HG03432 (cell line): ENCODE results near the gene VWA5A.
"Not testable (repeated sequence)": the region's sequence is repeated elsewhere in the genome, so short reads cannot be mapped to it uniquely, and the experiment has no call there.

Experiments
- ATAC-seq: cut with Tn5 transposase; IDR thresholded peaks from one replicate; pipeline ENCODE4 v1.9.1; 2021; ENCODE audit warnings: mild to moderate bottlenecking, moderate library complexity; ENCODE audit not compliant: unreplicated experiment

The VWA5A gene

DNA sequence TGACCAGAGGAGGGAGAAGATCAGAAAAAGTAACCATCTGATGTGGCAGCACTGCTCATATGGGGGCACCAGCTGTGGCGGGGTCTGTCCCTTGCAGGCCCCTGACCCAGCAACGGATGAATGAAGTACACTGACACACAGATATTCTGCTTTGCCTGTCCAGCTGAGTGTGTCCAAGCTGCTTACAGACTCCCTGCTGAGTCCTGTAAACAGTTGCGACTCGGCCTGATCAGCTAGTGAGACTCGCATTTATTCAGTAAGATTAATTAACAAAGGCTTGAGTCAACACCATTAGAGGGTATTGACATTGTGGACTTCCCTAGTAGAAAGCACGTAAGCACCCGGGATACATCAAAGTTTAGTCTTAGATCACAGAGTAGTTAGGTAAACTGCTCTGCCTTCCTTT is 52.6 kb downstream of the VWA5A start:
- no peak for ATAC-seq

DNA sequence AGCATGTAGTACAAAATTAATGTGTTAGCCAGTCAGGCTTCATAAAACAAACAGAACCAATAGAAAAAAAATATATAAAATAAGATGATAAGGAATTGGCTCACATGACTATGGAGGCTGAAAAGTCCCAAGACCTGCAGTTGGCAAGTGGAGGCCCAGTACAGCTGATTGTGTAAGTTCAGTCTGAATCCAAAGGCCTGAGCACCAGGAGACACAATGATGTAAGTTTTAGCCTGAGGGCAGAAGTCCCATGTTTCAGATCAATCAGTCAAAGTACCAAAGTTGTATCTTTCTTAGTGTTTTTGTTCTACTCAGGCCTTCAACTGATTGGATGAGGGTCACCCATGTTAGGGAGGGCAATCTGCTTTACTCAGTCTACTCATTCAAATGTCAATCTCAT is 53.5 kb downstream of the VWA5A start:
- no peak for ATAC-seq

DNA sequence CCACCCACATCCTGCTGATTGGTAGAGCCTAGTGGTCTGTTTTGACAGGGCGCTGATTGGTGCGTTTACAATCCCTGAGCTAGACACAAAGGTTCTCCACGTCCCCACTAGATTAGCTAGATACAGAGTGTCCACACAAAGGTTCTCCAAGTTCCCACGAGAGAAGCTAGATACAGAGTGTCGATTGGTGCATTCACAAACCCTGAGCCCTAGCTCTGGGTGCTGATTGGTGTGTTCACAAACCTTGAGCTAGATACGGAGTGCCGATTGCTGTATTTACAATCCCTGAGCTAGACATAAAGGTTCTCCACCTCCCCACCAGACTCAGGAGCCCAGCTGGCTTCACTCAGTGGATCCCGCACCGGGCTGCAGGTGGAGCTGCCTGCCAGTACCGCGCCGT is 55.1 kb downstream of the VWA5A start:
- not testable (repeated sequence) for ATAC-seq

DNA sequence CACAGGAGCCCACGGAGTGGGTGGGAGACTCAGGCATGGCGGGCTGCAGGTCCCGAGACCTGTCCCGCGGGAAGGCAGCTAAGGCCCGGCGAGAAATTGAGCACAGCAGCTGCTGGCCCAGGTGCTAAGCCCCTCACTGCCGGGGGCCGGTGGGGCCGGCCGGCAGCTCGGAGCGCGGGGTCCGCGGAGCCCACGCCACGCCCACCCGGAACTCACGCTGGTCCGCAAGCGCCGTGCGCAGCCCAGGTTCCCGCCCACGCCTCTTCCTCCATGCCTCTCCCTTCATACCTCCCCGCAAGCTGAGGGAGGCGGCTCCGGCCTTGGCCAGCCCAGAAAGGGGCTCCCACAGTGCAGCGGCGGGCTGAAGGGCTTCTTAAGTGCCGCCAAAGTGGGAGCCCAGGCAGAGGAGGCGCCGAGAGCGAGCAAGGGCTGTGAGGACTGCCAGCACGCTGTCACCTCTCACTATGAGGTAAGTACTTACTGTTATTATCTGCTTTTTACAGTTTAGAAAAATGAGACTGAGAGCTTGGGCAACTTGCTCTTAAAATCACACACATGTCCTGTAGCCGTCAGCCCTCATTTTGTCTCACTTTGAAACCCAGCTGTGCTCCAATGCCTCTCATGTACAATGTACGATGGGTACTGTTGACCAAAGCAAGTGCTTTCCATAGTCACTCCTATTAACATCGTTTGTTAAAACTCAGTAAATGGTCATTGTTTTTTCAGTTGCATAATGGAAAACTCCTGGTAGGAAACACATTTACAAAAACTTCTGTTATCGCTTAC is 55.7 kb downstream of the VWA5A start:
- ATAC-seq, result no peak

DNA sequence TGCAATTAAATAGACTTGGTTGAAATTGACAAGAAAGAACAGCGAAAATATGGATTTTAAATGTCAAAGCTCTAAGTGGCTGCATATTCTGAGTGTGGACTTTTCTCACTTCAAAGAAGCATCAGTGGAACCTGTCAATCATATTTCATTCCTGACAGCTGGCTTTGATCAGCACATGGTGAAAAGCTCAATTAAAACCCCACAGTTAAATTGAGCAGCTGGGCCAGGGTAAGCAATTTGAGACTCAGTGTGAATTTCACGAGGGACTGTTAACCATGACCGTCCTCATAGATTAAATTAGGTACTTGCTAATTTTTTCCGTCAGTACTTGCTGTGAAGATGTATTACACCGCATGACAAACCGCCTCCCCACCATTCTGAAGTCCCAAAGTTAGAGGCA is 56.9 kb downstream of the VWA5A start:
- ATAC-seq, result no peak

DNA sequence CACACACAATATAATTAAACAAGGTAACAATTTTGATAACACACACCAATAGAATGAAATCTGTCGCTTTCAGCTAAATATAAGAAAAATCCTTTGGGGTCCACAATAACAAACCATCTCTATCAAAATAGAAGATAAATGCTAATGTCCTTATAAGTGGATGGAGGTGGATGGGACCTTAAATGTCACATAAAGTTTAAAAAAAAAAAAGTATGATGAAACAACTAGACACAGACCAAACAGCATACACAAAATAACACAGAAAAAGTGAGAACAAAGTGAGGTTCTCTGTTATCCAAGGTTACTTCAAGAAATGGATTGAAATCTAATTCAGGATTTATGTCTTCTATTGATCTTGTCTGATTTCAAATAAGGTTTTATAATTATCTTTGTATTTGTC is 57.3 kb downstream of the VWA5A start:
- no peak for ATAC-seq

DNA sequence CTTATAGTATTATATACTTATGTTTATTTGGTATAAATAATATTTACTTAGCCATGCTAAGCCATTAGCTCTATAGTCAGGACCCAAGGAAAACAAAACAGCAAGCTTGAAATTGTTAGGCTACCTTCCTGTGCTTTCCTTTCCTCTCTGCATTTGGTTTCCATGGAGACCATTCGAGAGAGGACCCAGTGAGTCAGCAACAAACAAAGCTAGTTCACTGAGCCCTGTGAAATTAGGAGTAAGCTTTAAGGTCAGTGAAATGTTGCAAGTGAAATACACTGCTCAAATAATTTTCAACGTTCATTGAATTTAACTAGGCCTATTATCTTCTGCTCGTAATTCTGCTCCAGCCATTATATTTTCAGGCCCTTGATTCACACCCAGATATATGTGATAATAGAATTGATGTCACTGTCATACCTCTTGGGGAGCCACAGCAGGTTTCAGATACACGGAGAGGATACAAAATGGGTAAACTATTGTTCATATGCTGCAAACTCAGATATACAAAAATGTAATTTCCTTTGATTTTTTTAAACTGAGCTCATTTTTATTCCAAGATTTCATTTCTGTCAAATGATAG is 58.8 kb downstream of the VWA5A start:
- ATAC-seq, result peak; percentile 59

DNA sequence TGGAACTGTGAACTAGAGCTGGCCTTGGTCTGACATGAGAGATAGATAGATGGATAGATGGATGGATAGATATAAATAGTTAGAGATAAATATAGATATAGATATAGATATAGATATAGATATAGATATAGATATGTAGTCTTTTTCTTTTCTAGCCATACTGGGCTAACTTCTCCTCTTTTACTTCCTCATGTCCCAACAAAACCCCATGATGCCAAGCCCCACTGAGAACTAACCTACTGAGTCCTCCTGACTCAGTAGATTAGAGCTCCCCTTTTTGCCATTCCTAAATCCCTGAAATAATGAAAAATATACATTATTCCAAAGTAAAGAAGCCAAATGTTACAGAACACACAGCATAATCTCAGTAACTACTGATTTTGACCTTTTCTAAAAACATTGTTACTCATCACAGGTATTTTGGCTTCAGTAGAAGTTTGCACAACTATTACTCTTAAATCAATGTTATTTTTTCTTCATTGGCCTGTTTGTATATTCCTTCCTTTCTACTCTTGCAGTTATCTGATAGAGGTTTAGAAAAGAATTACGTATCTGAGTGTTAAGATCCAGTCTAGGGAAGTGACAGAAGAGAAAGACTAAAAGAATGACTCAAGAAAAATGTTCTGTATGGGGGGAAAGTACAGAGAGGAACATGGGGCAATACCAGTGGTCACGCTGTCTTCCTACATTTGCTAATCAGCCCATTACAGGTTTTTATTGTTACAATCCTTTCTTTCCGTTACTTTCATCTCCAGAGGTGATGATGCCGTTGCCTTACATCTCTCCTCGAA is 61.9 kb downstream of the VWA5A start:
- peak; percentile 55 for ATAC-seq

DNA sequence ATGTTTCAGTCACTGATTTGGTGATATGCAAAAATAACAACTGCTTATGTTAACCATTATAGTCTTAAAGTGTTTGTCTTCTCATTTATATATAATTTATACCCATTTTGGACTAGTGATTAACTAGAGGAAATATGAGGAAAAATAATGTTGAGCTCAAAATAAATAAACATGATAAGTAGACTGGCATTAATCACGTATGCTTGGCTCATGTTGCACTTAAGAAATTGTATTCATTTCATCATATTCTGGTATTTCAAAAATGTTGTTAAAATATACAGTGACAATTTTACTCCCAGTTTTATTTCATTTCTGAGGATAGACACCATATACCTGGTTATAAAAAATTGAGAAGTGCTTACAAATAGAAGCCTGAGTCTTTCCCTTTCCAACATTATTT is 64.1 kb downstream of the VWA5A start:
- no peak for ATAC-seq

DNA sequence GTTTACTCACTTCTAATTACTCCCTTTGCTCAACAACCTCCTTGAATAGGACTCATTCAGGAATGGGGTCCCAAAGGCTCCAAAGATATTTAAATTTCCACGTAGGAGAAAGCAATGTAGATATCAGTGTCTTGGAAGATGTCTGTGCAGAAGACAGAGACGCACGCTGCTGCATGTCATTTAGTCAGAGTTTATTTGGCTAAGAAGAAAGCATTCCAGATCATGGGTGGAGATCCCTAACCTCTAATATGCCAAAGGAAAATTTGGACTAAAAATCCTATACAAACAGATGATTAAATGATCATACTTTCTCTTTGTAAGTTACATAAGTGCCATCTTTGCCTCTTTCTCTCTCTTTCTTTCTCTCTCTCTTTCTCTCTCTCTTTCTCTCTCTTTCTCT is 67.8 kb downstream of the VWA5A start, which contains the start of gene OR10D3:
OR10D3 (plus strand) TSS at position 278 of the 400 bp plus-strand sequence. CDS start 1,925 bp downstream, outside the sequence.
- ATAC-seq, result no peak

DNA sequence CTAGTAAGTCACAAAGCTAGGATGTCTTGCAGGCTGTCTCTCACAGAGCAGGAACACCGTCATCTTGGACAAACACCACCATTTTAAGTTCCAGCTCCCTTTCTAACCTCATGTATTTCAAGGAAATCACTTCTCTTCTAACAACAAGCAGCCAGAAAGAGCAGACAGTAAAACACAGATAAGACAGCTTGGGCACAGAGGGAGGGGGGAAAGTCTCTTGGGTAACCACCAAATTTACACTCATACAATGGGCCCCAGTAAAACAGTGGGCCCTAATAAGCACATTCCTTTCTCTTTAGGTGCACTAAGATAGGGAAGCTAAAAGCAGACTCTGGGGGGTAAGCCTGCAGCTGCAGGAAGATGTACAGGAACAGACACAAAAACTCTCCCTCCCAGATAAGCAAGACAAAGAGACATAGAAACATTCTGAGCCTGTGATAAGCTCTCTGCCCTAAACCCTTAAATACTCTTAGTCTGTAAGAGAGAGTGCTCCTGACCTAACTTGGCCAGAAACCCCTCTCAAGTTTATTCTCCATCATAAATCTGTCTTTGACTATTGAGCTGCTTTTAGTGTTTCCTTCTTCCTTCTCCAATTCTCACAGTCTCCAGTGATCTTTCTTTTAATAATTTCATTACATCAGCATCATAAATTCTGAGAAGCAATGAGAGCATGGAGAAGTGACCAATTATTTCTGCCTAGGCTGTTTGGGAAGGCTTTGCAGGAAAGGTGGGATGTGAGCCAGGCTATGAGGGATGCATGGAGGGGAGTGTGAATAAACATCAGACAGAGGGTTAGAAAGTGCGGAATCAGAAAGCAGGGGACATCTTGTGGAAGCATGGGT is 75.3 kb downstream of the VWA5A start:
- ATAC-seq, result no peak

DNA sequence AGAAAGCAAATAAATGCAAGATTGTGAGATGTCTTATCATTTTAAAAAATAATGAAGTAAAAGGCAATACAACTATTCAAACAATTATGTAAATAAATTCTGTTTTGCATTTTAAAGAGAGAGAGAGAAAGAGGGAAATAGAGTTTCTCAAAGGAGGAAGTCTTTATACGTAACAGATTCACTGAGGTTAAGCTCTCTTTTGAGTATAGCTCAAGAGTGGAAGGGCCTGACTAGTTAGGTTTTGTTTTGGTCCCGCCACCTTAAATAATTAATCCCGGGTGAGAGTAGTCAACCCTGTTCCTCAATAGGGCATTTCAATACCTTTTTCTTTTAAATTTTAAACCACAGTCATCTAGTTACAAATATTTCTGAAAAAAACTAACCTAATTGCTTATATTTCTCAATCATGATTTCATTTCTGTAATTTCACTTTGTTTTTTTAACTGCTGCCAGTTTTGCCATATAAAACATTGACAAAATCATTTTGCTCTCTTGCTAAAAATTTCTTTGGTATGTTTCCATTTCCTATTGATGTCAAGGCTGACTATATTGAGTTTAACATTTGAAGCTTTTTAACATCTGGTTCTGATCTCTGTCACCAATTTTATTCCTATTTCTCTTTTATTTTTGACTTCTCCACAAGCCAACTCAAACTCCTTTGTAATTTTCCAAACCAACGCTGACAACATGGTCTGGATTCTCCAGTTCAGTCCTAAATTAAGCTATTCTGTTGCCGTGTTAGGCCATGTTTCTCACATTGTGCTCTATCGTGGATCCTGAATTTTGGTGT is 78.2 kb downstream of the VWA5A start:
- peak; percentile 71 for ATAC-seq

DNA sequence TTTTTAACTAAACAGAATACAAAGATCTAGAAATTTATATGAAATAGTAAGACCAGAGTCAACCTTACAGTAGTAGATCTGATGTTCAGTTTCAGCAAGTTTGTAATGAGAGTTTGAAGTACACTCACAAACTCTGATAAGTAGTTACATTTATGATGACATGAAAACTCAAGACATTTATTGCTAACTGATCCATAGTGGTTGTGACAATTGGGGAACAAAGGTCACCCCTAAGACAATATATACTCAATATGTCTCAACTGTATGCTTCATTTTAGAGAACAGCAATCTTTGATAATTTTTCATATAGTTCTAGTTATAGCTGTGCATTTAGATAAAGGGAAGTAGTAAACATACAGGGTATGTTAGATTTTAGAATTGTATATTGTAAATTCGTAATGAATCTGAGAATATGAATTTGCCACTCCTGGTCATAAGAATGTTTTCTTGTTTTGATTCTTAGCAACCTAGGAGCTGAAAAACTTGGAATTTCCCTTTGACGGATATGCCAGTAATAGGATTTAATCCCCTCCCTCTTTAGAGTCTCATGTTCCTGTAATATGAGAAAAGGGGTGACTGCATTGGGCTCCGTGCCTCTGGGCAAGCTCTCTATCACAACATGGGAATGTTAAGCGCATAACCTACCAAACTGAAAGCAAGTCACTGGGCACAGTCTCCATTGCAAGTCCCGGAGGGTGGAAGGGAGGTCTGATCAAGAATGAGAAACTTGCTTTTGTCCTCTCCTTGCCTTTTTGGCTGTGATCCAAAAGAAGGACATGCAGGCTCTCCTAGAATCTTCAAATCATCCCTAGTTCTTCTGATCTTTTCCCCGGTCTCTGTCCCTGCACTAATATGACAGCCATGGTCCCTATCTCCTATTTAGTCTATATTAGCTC is 79.3 kb downstream of the VWA5A start:
- ATAC-seq, result no peak

DNA sequence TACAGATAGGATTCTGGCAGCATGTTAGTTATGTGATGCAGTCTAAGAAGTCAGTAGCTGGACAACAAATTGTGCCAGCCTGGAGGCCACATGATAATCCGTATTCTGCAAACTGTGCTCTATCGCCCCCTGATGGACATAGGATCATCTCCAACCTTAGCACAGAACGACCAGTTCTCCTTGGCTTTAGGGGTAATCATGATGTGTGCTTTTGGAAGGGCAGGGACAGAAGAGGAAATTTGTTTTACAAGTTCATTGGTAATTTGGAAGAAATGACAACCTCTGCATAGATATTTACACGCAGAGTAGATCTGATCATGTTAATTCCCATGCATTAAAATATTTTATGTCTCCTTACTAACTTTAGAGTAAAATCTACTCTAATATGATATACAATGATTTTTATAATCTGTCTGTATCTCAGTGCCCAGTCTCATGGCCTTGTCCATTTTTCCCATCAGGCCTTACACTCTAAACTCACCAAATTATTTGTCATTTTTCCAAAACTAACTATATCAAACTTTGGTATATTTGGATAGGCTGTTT is 80.0 kb downstream of the VWA5A start:
- ATAC-seq, result peak; percentile 77
